Esophagus mucosa (tissue), 1 donor: ENCODE measurements around the gene SLC4A7. TPM values are rescaled to one million over a fixed set of nuclear protein-coding genes. Genes with fewer than 3 reads are reported as not detected.
"Not testable (repeated sequence)": the region's sequence is repeated elsewhere in the genome, so short reads cannot be mapped to it uniquely, and the experiment has no call there.

Experiments
- ATAC-seq: fragments of 200-7000 bp; cut with Tn5 transposase; one replicate; pipeline ENCODE4 v1.9.1; 2020
- total RNA-seq: library from RNA; stranded (reverse); gene quantifications from one replicate; pipeline ENCODE4 v1.2.4, GENCODE V29; 2023
- donor health status: DM: yes; HTN: yes; CAD: no.

SLC4A7 gene
- total RNA-seq, 1 donor from 2014 or later: 17.3 TPM

DNA sequence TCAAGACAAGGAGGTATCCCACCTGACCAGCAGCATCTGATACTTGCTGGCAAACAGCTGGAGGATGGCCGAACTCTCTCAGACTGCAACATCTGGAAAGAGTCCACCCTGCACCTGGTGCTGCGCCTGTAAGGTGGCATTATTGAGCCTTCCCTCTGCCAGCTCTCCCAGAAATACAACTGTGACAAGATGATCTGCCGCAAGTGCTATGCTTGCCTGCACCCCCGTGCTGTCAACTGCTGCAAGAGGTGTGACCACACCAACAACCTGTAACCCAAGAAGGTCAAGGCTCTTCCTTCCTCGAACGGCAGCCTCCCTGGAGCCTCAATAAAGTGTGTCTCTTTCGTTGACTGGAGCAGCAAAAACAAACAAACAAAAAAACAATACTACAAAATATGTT lies 2.2 kb upstream of the SLC4A7 start:
- no peak for ATAC-seq

DNA sequence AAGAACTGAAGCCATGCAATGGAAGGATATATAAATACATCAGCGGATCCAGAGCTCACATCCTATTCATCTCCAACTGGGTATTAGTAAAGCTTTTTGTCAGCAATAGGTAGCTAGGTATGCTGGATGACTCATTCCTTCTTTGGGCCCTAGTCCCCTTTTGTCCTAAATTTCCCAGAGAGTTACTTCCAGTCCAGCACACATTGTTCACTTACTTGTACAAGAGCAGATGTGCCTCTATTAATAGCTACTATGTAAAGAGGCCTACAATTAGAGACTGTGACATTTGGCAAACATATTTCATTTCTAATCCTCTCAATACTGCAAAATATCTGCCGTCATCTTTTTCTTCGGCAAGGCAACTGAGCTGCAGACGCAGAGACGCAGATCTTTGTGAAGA lies 1.7 kb upstream of the SLC4A7 start:
- no peak for ATAC-seq

GRCh38 chr3:27483117-27484014 lies 818 bp downstream of the SLC4A7 start:
- ATAC-seq: no peak

GRCh38 chr3:27479806-27480543 lies 4.2 kb downstream of the SLC4A7 start:
- ATAC-seq: no peak

DNA sequence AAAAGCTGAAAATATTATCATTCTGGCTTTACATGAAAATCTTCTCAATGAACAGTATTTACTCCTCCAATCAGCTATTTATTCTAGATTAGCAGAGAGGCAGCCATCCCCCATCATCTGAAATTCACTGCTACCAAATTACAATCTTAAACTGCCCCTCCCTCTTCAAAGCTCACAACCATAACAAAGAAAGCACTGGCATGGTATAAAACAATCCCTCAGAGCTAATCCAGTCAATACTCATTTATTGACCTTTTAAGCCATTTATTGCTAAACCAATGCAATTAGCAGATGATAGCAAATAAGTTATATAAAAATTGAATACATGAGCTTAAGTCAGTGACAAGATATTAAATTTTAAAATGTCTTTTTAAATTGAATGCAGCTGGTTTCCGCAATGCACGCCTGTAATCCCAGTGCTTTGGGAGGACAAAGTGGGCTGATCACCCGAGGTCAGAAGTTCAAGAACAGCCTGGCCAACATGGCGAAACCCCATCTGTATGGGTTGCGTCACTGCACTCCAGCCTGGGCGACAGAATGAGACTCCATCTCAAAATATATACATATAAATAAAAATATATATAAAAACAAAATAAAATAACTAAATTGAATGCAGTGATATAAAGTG lies 12.1 kb downstream of the SLC4A7 start:
- ATAC-seq: no peak

DNA sequence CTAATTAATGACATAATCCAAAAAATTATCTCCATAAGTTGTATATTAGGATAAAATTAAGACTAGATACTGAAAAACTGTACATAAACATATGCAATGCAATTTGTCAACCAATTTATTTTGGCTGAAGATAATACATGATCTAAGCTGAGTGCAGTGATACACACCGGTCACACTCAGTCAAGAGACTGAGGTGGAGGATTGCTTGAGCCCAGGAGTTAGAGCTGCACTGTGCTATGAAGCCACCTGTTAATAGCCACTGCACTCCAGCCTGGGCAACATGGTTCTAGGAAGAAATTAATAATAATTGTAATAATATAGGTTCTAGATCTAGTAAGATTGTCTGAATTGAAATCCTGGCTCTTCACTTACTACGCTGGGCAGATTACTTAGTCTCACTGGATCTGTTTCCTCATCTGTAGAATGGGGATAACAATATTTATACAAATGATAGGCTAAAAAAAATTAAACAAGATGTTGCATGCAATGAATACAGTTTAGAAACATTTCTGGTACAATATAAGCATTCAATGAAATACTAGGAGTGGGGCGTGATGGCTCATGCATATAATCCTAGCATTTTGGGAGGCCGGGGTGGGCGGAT lies 15.8 kb downstream of the SLC4A7 start:
- ATAC-seq: no peak

- peak; percentile 66 for ATAC-seq
Measured at GRCh38 chr3:27467545-27467944, 16.6 kb downstream of the SLC4A7 start.

- ATAC-seq: no peak
Measured at GRCh38 chr3:27464646-27465045, 19.5 kb downstream of the SLC4A7 start.

- peak; percentile 81 for ATAC-seq
Measured at GRCh38 chr3:27462228-27462627, 22.0 kb downstream of the SLC4A7 start.

GRCh38 chr3:27458929-27459328 lies 25.3 kb downstream of the SLC4A7 start:
- no peak for ATAC-seq

DNA sequence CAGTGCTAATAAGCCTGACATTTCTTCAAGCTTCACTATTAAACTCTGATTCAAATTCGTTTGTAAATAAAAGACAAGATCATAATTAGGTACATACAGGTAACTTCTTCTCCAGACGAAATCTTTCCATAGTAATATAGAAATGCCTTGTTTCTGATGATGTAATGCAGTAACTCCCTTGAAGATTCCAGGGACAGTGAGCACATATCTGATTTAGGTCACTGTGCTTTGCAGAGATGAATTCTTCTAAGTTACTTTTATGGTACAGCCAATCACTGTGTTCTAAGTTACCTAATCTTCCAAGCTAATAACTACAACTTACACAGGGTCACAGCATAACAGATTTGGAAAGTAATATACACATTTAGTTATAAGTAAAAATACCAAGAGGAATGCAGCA lies 27.6 kb downstream of the SLC4A7 start:
- no peak for ATAC-seq

GRCh38 chr3:27454914-27455313 lies 29.3 kb downstream of the SLC4A7 start:
- no peak for ATAC-seq

- no peak for ATAC-seq
Measured at GRCh38 chr3:27454461-27454860, 29.7 kb downstream of the SLC4A7 start.

DNA sequence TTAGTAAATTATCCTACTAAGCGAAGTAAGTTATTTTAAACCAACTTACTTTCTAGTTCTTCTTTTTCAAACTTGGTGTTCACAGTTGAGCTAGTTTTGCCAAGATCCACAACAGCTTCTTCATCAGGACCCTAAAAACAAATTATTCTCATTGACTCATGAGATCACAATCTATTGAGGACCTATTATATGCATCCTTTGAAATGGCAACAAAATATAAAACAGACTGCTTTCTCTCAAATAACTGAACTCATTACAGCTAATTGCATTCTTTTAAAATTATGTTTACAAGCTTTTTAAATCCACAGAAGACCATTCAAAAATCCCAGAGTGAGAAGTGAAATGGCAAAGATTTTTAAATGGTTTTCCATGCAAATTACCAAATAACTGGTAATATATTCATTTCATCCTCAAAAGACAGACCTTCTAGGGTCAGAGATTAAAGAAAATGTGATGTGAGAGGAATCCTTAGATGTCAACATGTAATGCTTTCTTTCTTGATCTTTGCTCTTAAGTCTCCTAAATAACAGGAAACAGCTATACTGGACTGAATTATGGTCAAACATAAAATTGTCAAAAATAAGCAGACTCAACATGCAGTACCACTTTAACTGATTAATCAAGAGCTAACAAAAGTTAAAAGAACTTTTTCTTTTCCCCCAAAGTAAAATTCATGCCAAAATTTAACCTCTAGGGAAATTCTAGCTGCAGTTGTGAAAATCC lies 31.7 kb downstream of the SLC4A7 start:
- ATAC-seq: no peak

GRCh38 chr3:27451842-27452241 lies 32.3 kb downstream of the SLC4A7 start:
- ATAC-seq: no peak

- no peak for ATAC-seq
Measured at GRCh38 chr3:27451251-27451650, 32.9 kb downstream of the SLC4A7 start.

- ATAC-seq: no peak
Measured at GRCh38 chr3:27449530-27450150, 34.5 kb downstream of the SLC4A7 start.

- ATAC-seq: not testable (repeated sequence)
Measured at GRCh38 chr3:27442995-27443394, 41.2 kb downstream of the SLC4A7 start.

DNA sequence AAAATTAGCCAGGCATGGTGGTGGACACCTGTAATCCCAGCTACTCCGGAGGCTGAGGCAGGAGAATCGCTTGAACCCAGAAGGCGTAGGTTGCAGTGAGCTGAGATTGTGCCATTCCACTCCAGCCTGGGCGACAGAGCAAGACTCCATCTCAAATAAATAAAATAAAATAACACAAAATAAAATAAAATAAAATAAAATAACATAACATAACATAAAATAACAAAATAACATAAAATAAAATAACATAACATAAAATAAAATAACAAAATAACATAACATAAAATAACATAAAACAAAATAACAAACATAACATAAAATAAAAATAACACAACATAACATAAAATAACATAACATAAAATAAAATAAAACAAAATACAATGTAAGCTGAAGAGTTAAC lies 45.8 kb downstream of the SLC4A7 start:
- not testable (repeated sequence) for ATAC-seq

- ATAC-seq: peak; percentile 95
Measured at GRCh38 chr3:27431116-27431515, 53.1 kb downstream of the SLC4A7 start.

DNA sequence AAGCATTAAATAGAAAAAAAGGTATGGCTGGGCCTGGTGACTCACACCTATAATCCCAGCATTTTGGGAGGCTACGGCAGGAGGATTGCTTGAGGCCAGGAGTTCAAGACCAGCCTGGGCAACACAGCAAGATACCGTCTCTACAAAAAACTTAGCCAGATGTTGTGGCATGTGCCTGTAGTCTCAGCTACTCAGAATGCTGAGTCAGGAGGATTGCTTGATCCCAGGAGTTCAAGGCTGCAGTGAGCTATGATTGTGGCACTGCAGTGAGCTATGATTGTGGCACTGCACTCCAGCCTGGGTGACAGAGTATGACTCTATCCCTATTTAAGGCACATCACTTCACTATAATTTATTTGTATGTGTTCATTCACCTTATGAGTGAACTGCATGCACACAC lies 54.3 kb downstream of the SLC4A7 start:
- ATAC-seq: peak; percentile 14

GRCh38 chr3:27428446-27428845 lies 55.7 kb downstream of the SLC4A7 start:
- ATAC-seq: no peak
